HG02571 (cell line): ENCODE measurements around the gene MARCKSL1.

Experiments used
- ATAC-seq: cut with Tn5 transposase; IDR thresholded peaks from one replicate; pipeline ENCODE4 v1.9.1; 2021; ENCODE audit warnings: mild to moderate bottlenecking, moderate library complexity; ENCODE audit not compliant: unreplicated experiment

The MARCKSL1 gene

GRCh38 chr1:32353431-32353830, 17.4 kb upstream of the MARCKSL1 start:
- no peak for ATAC-seq

GRCh38 chr1:32352831-32353383, 16.9 kb upstream of the MARCKSL1 start:
- ATAC-seq, result no peak

GRCh38 chr1:32352239-32352745, 16.3 kb upstream of the MARCKSL1 start:
- peak; percentile 2 for ATAC-seq

GRCh38 chr1:32351399-32352238, 15.6 kb upstream of the MARCKSL1 start:
- ATAC-seq, result peak; percentile 84

DNA sequence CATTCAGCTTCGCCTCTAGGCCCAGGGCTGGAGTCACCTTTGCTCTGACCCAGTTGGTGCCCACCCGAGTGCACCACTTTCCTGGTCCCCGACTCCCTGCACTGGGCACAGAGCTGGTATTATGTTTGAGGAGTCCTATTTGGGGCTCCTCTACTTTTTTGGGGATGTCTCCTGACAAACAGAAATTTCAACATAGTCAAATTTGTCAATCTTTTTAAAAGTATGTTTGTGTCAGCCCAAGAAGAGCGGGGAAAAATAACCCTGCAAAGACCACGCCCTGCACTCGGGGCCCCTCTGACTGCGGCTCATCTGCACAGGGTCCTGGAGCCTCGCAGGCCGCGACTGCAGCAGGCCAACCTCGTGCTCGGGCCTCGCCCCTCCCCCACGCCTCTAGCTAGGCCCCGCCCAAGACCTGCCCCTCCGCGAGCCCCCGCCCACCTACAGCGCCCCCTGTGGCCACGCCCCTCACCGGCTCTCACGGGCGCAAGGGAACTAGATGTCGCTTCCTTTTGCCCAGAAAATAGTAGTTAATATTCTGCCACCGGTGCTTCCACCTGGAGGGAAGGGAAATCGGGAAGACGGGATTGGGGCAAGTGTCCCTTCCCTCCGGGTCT, 14.9 kb upstream of the MARCKSL1 start:
- ATAC-seq, result peak; percentile 24

- ATAC-seq, result no peak
These were observed 13.2 kb upstream of the MARCKSL1 start for GRCh38 chr1:32349211-32349708.

DNA sequence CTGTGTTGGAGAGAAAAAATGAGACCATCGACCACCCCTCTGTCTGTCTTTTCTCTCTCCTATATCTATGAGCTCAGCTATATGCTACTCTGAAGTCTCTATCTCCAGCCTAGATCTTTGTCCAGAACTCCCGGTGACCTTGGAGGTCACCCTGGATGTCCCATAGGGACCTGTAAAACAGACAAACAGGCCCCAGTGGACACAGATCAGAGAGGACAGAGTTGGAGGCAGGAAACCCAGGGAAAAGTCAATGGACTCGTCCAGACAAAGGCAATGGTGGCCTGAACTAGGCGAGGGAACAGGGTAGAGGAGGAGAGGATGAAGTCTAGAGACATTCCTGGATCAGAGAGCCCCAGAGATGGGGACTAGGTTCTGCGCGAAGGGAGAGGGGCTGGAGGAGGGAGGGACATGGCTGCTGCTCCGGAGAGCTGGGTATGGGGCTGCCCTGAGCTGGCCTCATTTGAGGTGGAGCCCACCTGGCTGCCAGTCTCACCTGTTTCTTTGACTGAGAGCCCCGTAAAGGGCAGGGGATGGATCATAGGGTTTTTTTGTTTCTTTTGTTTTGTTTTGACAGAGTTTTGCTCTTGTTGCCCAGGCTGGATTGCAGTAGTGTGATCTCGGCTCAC, 10.6 kb upstream of the MARCKSL1 start:
- no peak for ATAC-seq

- ATAC-seq, result no peak
These were observed 9.3 kb upstream of the MARCKSL1 start for GRCh38 chr1:32345289-32345827.

DNA sequence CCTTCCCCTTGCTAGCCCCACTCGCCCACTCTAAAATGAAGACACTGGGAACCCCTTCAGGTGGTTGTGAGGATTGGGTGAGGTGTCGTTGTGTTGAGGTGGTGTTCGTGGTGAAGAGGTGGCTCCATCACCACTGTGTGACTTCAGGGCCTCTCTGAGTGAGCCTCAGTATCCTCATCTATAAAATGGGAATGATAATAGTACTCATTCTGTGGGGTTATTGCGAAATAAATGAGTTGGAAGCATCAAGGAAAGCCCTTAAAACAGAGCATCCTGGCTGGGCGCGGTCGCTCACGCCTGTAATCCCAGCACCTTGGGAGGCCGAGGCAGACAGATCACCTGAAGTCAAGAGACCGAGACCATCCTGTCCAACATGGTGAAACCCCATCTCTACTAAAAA, 6.7 kb upstream of the MARCKSL1 start:
- no peak for ATAC-seq

GRCh38 chr1:32341971-32342370, 5.9 kb upstream of the MARCKSL1 start:
- ATAC-seq, result no peak

DNA sequence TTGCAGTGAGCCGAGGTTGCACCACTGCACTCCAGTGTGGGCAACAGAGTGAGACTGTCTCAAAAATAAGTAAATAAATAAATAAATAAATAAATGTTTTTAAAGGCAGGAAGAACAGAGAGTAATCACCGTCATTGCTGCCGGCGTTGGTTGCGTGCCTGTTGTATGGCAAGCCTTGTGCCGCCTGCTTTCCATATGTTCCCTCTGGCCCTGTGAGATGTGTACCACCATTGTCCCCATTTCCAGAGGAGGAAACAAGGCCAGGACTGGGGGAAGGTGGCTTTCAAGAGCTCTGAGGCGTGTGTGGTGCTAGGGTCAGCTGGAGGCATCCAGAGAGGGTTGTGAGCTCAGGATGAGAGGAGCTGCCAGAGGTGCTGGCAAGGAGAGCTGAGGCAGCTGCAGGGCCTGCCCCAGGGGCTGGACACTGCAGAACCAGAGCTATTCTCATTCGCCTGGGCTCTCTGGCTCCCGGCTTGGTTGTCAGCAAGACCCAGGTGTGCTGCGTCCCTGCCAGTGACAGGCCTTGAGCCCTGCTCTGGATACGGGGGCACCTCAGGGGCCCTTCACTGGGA, 5.2 kb upstream of the MARCKSL1 start:
- ATAC-seq, result no peak

DNA sequence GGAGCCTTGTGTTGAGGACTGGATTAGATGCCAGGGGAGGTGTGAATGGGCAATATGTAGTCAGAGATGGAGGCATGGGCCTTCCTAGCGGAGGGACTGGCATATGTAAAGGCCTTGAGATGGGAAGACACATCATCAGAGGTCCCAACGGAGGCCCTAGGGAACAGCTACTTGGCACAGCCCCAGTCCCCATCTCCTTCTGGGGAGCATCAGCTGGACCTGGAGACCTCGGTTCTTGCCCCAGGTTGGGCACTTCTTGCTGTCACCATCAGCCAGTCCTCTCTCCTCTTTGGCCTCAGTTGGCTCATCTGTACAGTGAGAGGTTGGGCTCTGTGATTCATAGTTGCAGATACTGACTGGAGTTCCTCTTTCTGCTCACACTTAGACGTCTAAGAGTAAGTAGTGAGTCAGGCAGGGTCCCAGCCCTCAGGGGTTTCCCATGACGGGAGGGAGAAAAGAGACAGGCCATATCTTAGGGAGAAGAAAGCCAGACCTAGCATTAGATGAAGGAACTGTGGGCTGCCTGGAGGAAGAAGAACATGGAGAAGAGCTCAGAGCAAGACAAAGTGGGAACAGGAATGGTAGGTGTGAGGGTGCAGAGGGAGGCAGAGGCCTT, 3.4 kb upstream of the MARCKSL1 start:
- ATAC-seq, result no peak

- ATAC-seq, result no peak
These were observed 2.7 kb upstream of the MARCKSL1 start for GRCh38 chr1:32338637-32339145.

- ATAC-seq, result no peak
These were observed 2.0 kb upstream of the MARCKSL1 start for GRCh38 chr1:32337855-32338636.

- ATAC-seq, result no peak
These were observed 1.1 kb upstream of the MARCKSL1 start for GRCh38 chr1:32336963-32337675.

DNA sequence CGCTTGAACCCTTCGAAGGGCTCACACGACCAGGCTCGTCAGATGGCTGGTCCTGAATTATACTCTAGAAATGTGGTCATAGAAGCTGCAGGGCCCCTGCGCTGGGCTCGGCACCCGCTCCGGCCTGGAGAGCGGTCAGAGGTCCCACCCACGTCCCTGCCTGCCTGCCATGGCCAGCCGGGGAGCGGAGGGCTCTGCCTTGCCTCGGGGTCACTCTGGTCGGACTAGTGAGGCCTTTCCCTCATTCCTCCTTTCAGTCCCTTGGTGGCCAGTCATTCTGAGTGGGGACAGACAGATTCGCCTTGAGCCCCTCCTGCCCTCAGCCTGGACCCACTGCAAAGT, 529 bp upstream of the MARCKSL1 start:
- ATAC-seq, result no peak

DNA sequence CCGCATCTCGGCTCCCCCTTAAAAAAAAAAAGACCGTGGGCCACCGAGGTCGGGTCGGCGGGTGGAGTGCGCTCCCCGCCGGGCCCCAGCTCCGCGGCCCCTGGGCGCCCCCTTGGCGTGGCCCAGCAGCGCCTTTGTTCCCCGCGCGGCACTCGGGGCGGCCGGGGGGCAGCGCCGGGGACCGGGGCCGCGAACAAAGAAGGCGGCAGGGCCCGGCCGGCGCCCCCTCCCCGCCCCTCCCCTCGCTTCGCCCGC, 571 bp downstream of the MARCKSL1 start:
- peak; percentile 3 for ATAC-seq

DNA sequence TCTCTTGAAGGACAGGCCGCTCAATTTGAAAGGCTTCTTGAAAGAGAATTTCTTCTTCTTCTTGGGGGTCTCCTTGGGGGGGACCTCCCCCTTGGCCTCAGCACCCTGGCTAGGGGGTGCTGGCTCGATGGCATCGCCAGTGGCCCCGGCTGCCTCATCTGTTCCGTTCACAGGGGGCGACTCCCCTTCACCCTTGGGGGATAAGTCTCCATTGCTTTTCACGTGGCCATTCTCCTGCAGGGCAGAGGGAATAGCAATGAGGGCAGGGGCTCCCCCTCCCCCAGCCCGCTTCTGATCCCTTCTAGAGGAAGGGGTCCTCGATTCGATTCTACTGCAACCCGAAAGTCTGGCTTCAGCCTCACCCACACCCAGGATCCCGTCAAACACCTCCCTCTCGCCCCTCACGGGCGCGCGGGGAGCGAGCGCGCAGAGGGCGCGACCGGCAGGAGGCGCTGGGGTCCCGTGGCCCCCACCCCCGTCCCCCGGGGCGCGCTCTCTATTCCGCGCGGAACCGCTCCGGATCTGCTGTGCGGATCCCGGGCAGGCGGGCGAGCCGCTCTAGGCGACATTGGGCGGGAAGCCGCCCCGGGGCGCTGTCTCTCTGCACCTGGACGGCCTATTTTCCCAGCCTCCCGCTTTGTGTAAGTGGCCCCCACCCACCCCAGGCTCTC, 1.0 kb downstream of the MARCKSL1 start:
- ATAC-seq, result peak; percentile 15
